OCI-LY3 (cell line): ENCODE results near the gene SNX1.

Experiments used
- H2AFZ ChIP-seq: fragments of 200-600, 300-600 bp; shearing (Covaris generic); 2 replicates; pipeline ENCODE4 v1.6.0; 2014; ENCODE audit warnings: antibody characterized with exemption, low read depth, low read length
- H3K27ac ChIP-seq: fragments of 200-600, 300-600 bp; sonication (generic); 2 replicates; pipeline ENCODE4 v1.5.1; 2014; ENCODE audit warnings: mild to moderate bottlenecking, low read length, moderate library complexity, mixed read lengths
- H3K27me3 ChIP-seq: fragments of 200-600, 300-600 bp; sonication (generic); 2 replicates; pipeline ENCODE4 v1.6.1; 2014; ENCODE audit warnings: low read depth, low read length, mixed read lengths
- H3K36me3 ChIP-seq: fragments of 200-600, 300-600 bp; sonication (generic); replicated peaks from 2 replicates; pipeline ENCODE3; 2014; ENCODE audit warnings: low read depth, low read length, mixed read lengths
- H3K4me1 ChIP-seq: fragments of 300-600, 200-600 bp; sonication (generic); 2 replicates; pipeline ENCODE4 v1.6.1; 2014; ENCODE audit warnings: low read length, mixed read lengths
- H3K4me2 ChIP-seq: fragments of 200-600, 300-600 bp; sonication (generic); 2 replicates; pipeline ENCODE4 v1.6.1; 2014; ENCODE audit warnings: low read length, mixed read lengths
- H3K4me3 ChIP-seq: fragments of 300-600, 200-600 bp; sonication (generic); 2 replicates; pipeline ENCODE4 v1.5.1; 2014; ENCODE audit warnings: antibody characterized with exemption, mild to moderate bottlenecking, low read length, moderate library complexity
- H3K79me2 ChIP-seq: fragments of 300-600, 200-600 bp; shearing (Covaris generic); 2 replicates; pipeline ENCODE4 v1.6.1; 2014; ENCODE audit warnings: mild to moderate bottlenecking, low read length, mixed read lengths
- H3K9ac ChIP-seq: fragments of 300-600, 200-600 bp; shearing (Covaris generic); 2 replicates; pipeline ENCODE4 v1.6.0; 2014; ENCODE audit warnings: mild to moderate bottlenecking, low read length, moderate library complexity
- H3K9me3 ChIP-seq: fragments of 200-600, 300-600 bp; shearing (Covaris generic); 2 replicates; pipeline ENCODE4 v1.6.1; 2014; ENCODE audit warnings: low read length, mixed read lengths; ENCODE audit not compliant: insufficient read depth
- H4K20me1 ChIP-seq: fragments of 200-600, 300-600 bp; sonication (generic); 2 replicates; pipeline ENCODE4 v1.6.1; 2016; ENCODE audit warnings: low read length, mixed read lengths; ENCODE audit not compliant: insufficient read depth
- CTCF ChIP-seq: fragments of 200-600, 300-600 bp; sonication (generic); IDR thresholded peaks from 2 replicates; pipeline ENCODE4 v1.5.1; 2014; ENCODE audit warnings: antibody characterized with exemption, low read length, low read depth
- EZH2phosphoT487 ChIP-seq: fragments of 200-600 bp; shearing (Covaris generic); IDR thresholded peaks from 2 replicates; pipeline ENCODE4 v1.6.1; 2018; ENCODE audit warnings: antibody characterized with exemption, mixed run types, low read depth

The SNX1 gene

GRCh38 chr15:64095795-64096667 is at the start of gene SNX1:
SNX1 (plus strand) TSS chr15:64095982; CDS start chr15:64096014, 32 bp downstream.
- Histone ChIP-seq H4K20me1 (peaks cover 31% of the 10 kb centered on the region), H3K27me3 (no peaks in the 10 kb centered on the region), H3K4me3 (peak within 1 kb of the TSS; percentile 96), H3K79me2 (peaks cover 86% of the 10 kb centered on the region), H3K9ac (peak within 1 kb of the TSS; percentile 89), H3K4me1 (peaks cover 45% of the 10 kb centered on the region), H3K36me3 (no peaks in the 10 kb centered on the region), H3K9me3 (no peaks in the 10 kb centered on the region), H3K4me2 (peak within 1 kb of the TSS; percentile 78), H2AFZ (peak within 1 kb of the TSS; percentile 64; the same call in 1 of the 2 replicates), H3K27ac (peak within 1 kb of the TSS; percentile 58)
- no peak for TF ChIP-seq EZH2phosphoT487
- no peak for TF ChIP-seq CTCF

- no peaks in the 10 kb centered on the region for H3K36me3 ChIP-seq
- peak within 1 kb of the TSS; percentile 76 for H3K4me3 ChIP-seq
- H4K20me1 ChIP-seq, result no peaks in the 10 kb centered on the region
- peak within 1 kb of the TSS; percentile 64 for H3K27ac ChIP-seq
- H3K4me2 ChIP-seq, result peak within 1 kb of the TSS; percentile 96
- H3K4me1 ChIP-seq, result peaks cover 53% of the 10 kb centered on the region
- peak within 1 kb of the TSS; percentile 55 for H3K9ac ChIP-seq
- peaks cover 4% of the 10 kb centered on the region; the same call in 1 of the 2 replicates for H3K79me2 ChIP-seq
- TF ChIP-seq EZH2phosphoT487, result no peak
- peak; percentile 66 for TF ChIP-seq CTCF
- no peaks in the 10 kb centered on the region for H3K27me3 ChIP-seq
- no peaks in the 10 kb centered on the region for H3K9me3 ChIP-seq
- peak within 1 kb of the TSS; percentile 36; the same call in 1 of the 2 replicates for H2AFZ ChIP-seq
Measured at GRCh38 chr15:64046421-64047153, 49.2 kb upstream of the SNX1 start, which contains the start of gene DAPK2. DAPK2 (minus strand) TSS chr15:64046485; CDS start chr15:64040261, 6,224 bp downstream.

- Histone ChIP-seq H3K27me3 (no peaks in the 10 kb centered on the region), H3K4me1 (peaks cover 48% of the 10 kb centered on the region), H3K79me2 (peaks cover 3% of the 10 kb centered on the region; the same call in 1 of the 2 replicates), H3K36me3 (no peaks in the 10 kb centered on the region), H3K4me2 (peak overlapping the region; percentile 40), H4K20me1 (no peaks in the 10 kb centered on the region), H3K27ac (no peak overlapping the region), H2AFZ (no peak overlapping the region), H3K9ac (no peak overlapping the region), H3K9me3 (no peaks in the 10 kb centered on the region), H3K4me3 (no peak overlapping the region)
- TF ChIP-seq EZH2phosphoT487 (no peak), CTCF (no peak)
Measured at GRCh38 chr15:64048781-64049460, 46.9 kb upstream of the SNX1 start.
